NCI-H2107 treated with DMSO at 0.1 percent for 48 hours (cell line): ENCODE data around the gene RC3H2.
"Not testable (repeated sequence)": the region's sequence is repeated elsewhere in the genome, so short reads cannot be mapped to it uniquely, and the experiment has no call there.

Experiments
- DNase-seq: peaks from one replicate; lab custom pipeline; 2025; ENCODE audit not compliant: unreplicated experiment; lab: John Stamatoyannopoulos, UW

The RC3H2 gene

GRCh38 chr9:122845116-122845515 lies 60.0 kb downstream of the RC3H2 start:
- DNase-seq, result no peak

GRCh38 chr9:122844137-122844536 lies 61.0 kb downstream of the RC3H2 start:
- no peak for DNase-seq

- DNase-seq, result no peak
These were observed 63.7 kb downstream of the RC3H2 start for GRCh38 chr9:122841501-122841900.

- not testable (repeated sequence) for DNase-seq
These were observed 66.7 kb downstream of the RC3H2 start for GRCh38 chr9:122838441-122838840.

GRCh38 chr9:122837266-122837850 lies 67.8 kb downstream of the RC3H2 start:
- DNase-seq, result no peak

DNA sequence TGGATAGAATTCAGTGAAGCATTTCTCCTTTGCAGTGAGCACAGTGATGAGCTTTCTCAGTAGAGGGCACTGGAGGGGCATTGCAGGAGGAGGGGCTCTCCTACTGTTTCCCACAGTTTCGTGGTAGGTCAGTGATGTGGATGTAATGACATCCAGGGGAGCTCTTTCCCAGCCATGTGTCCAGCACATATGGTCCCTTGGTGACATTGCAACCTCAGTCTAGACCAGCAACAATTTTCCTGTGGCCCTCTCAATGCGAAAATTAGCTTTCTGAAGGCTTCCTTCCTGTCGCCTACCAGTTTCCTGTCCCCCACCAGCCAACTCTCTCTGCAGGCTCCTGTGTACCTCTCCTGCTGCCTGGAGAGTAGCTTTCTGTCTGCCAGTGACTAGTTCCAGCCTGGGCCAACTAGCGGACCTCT lies 69.8 kb downstream of the RC3H2 start:
- DNase-seq, result no peak

GRCh38 chr9:122832194-122832593 lies 73.0 kb downstream of the RC3H2 start:
- DNase-seq, result no peak

DNA sequence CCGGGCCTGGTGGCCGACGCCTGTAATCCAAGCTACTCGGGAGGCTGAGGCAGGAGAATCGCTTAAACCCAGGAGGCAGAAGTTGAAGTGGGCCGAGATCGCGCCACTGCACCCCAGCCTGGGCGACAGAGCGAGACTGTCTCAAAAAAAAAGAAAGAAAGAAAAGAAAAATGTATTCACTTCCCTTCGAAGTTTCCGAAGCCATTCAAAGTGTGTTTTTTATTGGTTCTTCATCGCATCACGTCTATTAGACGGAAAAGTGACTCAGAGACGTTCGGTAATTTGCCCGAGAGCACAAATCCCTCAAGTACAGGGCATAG lies 76.2 kb downstream of the RC3H2 start:
- not testable (repeated sequence) for DNase-seq

DNA sequence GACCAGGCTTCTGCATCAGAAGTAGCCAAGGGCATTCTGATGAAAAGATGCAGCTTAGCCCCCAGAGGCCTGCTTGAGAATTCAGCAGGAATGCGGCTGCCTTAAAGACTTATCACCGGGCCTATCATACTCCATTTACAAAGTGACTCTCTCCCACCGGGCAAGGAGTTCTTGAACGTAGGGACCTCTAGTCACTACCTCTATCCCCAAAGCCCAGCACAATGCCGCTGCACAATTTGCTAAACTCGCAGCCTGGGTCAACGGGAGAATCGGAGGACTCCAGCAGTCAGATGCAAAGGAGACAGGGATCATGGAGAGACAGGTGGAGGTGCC lies 77.4 kb downstream of the RC3H2 start:
- DNase-seq, result peak; percentile 40

DNA sequence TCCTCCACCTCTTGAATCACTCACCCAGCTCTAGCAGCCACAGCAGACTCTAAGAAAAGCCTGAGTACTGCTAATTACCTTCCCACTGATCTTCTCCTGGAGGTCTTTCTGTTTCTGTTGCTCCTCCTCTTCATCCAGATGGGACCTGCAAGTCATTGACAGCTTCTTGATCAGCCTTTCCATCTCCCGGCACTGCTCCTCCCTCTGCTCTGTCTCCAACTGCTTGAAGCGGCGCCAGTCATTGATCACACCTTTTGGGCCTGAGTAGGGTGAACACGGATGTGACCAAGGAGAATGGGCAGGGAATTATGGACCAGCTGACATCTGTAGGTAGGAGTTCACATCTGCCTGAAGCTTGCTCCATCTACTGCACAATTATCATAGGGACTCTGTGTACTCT lies 82.2 kb downstream of the RC3H2 start:
- DNase-seq, result no peak

GRCh38 chr9:122822056-122822455 lies 83.1 kb downstream of the RC3H2 start:
- DNase-seq, result no peak

DNA sequence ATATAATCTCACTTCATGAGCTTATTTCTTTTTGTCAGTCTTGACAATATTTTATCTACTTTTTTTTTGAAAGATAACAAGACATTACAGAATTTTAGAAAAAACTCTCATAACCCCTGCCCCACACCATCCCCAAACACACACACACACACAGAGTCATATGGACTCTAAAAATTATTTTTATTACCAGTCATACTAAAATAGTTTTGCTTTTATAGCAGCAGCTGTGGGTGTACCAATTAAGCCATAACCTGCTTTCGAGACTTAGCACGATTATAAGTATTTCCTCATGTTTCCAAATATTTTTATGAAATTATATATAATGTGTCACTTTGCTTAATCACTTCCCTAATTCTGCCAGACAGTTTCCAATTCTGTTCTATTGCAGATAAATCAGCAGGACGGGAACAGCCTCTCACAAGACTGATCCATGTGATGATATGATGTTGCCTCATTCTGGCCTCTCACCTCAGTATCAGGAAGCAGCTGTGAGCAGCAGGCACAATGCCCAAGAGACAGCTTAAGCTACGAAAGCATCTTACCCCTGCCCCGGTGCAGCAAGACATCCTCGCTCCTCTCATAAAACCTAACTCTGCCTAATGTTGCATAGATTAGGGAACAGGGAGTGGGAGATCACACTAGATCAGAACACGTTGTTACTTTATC lies 83.7 kb downstream of the RC3H2 start:
- DNase-seq, result no peak

DNA sequence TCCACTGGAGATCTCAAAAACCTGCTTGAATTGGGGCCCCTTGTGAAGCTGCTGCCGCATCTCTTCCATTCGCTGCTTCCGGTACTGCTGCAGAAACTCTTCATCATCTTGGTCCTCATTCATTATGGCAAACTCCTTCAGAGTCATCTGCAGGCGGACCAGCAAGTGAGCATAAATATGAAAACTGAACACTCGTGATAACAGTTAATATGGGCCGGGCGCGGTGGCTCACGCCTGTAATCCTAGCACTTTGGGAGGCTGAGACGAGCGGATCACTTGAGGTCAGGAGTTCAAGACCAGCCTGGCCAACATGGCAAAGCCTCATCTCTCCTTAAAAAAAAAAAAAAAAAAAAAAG lies 84.7 kb downstream of the RC3H2 start:
- no peak for DNase-seq

- no peak for DNase-seq
These were observed 85.2 kb downstream of the RC3H2 start for GRCh38 chr9:122819791-122820489.

DNA sequence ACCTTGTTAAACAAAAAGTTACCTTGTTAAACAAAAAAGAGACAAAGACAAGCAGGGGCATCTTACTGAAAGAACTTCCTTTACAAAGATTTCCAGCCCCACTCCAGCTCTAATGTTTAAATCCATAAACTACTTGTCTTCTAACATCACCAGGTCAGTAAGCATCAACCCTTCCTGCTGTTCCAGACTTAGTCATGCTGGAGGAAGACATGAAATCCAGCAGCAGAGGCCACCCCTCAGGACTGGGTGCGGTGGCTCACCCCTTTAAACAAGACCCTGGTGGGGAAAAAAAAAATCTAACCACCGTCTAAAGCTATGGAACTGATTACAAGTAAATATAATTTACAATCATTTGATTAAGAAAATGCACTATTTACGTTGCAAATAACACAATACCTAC lies 85.8 kb downstream of the RC3H2 start:
- DNase-seq, result no peak

DNA sequence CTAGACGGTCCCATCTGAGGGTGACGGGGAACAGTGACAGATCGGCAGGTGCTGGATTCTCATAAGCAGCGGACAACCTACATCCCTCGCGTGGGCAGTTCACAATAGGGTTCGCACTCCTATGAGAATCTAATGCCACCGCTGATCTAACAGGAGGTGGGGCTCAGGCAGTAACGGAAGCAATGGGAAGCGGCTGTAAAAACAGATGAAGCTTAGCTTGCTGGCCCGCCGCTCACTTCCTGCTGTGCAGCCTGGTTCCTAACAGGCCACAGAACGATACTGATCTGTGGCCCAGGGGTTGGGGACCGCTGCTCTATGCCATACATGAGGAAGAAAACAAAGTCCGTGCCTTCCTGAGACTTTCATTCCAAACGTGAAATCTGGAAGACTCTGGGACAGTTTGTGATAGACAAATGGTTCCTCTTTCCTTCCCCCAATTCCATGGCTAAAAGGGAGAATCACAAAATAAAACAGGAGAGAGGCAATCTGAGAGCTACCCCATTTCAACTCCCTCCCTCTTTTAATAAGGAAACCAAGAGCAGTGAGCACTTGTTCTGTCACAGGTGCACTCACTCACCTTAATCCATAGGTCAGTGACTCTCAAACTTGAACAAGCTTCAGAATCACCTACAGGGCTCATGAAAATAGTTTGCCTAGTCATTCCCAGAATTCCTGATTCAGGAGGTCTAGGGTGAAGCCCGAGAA lies 88.8 kb downstream of the RC3H2 start:
- DNase-seq, result no peak

GRCh38 chr9:122815544-122815943 lies 89.6 kb downstream of the RC3H2 start:
- no peak for DNase-seq

GRCh38 chr9:122814545-122814944 lies 90.6 kb downstream of the RC3H2 start:
- DNase-seq, result no peak

DNA sequence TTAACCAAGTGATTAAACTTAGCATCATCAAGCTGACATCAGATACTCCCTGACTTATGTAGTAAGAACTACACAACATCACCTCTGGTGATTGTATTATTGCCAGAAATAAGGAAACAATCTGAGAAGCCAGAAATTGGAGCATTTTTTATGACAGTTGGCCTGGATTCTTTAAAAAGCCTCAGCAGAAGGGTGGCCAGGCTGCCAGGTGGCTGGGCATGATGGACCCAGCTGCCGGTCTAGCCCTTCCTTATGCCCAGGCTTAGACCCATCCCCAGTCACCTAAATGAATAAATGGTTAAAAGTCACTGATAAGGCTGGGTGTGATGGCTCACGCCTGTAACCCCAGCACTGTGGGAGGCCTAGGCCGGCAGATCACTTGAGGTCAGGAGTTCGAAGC lies 92.4 kb downstream of the RC3H2 start:
- no peak for DNase-seq

GRCh38 chr9:122810306-122810946 lies 94.7 kb downstream of the RC3H2 start:
- DNase-seq, result peak; percentile 54

- not testable (repeated sequence) for DNase-seq
These were observed 95.9 kb downstream of the RC3H2 start for GRCh38 chr9:122809261-122809660.

GRCh38 chr9:122808141-122808540 lies 97.0 kb downstream of the RC3H2 start:
- no peak for DNase-seq
